GM18870 (cell line): ENCODE measurements around the gene KRT73.
"Not testable (repeated sequence)": the region's sequence is repeated elsewhere in the genome, so short reads cannot be mapped to it uniquely, and the experiment has no call there.

Source experiments
- ATAC-seq: cut with Tn5 transposase; IDR thresholded peaks from one replicate; pipeline ENCODE4 v1.9.1; 2021; ENCODE audit warnings: moderate library complexity; ENCODE audit not compliant: unreplicated experiment

The KRT73 gene

DNA sequence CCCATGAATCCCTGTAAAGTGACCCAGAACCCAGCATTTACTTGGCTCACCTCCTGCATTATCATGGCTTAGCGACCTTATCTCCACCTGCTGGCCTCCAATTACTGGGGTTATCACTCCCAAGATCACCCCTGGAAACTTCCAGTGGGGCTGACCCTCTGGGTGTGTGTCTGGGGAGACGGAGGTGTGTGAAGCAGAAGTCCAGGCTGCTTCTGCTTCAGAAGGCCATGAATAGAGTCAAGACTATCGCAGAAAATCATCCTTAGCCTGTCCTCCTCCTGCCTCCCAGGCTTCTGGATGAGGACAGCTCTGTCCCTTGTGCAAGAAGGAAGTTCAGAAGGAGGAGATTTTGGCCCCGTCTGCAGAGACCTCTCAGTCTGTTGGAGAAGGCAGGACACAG lies 16.7 kb downstream of the KRT73 start:
- no peak for ATAC-seq

DNA sequence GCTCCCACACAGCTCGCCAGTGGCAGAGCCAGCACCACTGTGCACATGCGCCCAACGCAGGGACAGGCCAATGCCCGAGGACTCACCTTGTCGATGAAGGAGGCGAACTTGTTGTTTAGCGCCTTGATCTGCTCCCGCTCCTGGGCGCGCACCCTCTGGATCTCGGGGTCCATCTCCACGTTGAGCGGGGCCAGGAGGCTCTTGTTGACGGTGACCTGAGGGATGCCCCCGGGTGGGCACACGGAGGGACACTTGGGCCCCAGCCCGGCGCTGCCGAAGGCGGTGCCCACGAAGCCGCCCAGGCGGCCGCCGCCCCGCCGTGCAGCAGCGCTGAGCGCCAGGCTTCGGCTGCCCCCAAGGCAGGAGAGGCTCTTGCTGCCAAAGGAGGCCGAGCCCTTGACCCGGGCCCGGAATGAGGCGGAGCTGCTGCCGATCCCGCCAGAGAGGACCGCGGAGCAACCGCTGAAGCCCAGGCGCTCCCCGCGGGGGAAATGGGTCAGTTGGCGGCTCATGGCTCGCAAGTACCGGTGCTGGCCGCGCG lies 17.3 kb downstream of the KRT73 start, which contains the start of gene KRT72:
Gene KRT72 (minus strand): TSS at position 523 of the 541 bp plus-strand sequence. CDS start 11 bp downstream, at position 512.
- no peak for ATAC-seq

DNA sequence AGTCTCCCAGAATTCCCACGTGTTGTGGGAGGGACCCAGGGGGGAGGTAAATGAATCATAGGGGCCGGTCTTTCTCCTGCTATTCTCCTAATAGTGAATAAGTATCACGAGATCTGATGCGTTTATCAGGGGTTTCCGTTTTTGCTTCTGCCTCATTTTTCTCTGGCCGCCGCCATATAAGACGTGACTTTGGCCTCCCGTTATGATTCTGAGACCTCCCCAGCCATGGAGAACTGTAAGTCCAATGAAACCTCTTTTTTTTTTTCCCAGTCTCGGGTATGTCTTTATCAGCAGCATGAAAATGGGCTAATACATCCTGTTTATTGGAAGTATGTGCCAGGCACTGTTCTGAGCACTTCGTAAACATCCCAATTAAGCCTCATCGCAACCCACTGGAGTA lies 17.9 kb downstream of the KRT73 start:
- ATAC-seq: no peak

GRCh38 chr12:52600071-52600470 lies 18.3 kb downstream of the KRT73 start:
- ATAC-seq: no peak

DNA sequence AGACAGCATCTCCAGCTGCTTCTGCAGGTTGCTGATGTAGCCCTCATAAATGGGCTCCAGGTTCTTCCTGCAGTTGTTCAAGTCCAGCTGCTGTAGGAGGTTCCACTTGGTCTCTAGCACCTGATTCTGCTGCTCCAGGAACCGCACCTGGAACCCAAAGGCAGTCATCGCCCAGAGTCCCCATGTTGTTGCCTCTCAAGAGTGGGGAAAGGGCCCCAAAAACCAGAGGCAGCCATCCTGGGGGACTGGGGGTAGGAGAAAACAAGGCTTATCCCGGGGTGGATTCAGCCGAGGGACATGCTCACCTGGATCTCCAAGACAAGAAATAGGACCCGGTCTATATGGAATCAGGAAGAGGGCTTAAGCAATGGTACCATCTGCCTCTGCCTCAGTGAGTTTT lies 19.4 kb downstream of the KRT73 start:
- no peak for ATAC-seq

GRCh38 chr12:52594237-52594636 lies 24.1 kb downstream of the KRT73 start:
- ATAC-seq: not testable (repeated sequence)

- no peak for ATAC-seq
Measured at GRCh38 chr12:52591521-52591920, 26.8 kb downstream of the KRT73 start.

DNA sequence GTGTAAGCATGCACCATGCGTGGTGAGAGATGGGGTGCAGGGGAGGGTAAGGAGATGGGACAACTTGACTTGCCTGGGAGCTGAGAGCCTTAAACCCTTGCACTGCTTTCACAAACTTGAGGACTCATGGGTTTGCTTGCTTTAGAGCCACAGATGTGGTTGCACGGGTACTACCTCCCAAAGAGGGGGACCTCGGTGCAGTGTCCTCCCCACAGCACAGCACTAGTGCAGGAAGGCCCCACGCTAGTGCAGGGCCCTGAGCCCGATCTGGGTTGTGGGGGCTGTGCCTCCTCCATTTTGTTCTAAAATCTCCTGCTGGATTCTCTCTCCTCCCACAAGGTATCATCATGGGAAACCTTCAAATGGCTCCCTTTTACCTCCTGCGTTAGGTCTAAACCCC lies 28.3 kb downstream of the KRT73 start:
- ATAC-seq: no peak

- ATAC-seq: no peak
Measured at GRCh38 chr12:52587563-52587962, 30.8 kb downstream of the KRT73 start.

- no peak for ATAC-seq
Measured at GRCh38 chr12:52585946-52586345, 32.4 kb downstream of the KRT73 start.

DNA sequence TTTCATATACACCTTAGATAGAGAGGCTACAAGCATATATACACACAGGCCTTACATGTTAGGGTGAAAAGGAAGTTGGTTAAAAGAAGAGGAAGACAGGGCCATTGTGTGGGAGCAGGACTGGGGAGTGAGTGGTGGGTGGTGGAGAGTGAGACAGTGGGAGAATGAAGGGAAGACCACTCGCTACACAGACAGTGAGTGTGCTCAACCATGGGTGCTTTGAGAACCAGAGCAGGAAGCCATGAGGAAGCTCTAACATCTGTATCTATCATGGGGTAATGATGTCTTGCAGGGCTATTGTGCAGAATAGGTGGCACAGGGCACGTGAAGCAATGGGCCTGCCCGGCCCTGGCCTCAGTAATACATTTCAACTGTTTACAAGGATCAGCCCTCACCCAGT lies 33.3 kb downstream of the KRT73 start:
- ATAC-seq: no peak

DNA sequence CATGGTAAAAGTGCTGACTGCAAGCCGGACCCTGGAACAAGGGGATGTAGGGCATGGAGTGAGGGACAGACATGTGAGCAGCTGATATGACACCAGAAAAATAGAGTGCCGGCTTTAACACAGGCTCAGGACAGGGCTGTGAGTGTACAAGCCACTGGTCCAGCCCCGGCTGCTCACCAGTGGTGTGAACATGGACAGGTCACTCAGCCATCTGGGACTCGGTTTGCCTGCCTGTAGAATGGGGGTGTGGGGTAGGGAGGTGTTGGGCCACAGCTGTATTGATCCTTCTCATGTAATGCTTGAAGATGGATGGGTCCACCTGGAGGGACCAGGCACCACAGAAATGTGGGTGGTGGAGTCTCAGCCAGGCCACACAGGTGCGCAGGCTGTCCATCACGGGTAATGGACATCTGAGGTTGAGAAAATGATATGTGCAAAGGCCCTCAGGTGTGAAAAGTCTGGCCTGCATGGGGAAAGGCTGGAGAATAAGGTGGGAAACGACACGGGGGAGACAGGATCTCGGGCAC lies 34.1 kb downstream of the KRT73 start:
- no peak for ATAC-seq

DNA sequence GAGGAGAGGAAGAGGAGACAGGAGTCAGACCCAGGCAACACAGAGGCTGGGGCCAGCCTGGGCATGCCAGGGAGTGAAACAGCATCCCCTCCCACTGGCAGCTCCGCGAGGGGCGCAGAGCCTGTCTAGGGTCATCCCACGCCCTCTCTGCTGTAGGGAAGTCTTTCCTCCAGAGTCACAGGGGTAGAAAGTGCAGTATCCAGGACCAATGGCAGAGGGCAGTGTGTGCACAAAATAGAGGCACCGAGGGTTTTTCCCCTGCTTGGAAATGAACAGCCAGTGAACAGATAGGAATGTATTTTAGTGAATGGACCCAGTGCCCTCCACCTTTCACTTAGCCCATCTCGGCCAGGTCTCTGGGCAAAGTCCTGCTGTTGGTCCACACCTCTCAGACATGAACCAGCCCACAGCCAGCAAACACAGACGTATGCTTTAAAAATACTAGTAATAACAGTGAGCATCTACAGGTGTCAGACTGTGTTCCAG lies 35.3 kb downstream of the KRT73 start:
- ATAC-seq: no peak

GRCh38 chr12:52582486-52582885 lies 35.9 kb downstream of the KRT73 start:
- ATAC-seq: no peak

DNA sequence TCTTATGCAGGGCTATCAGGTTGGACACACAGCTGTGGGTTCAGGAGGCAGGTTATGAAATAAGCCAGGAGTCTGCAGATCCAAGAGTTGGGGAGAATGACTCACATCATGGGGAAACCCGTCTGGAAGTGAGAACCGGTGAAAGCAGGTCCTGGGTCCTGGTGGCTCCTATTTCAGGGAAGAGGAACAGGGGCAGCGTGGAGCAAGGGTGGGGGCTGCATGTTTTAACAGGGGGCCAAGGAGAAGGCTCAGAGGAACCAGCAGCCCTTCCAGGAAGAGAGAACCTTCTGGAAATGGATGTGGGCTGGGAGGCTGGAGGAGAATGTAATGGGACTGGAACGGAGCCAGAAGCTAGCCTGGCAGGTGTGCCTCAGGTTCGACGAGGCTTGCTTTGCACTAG lies 36.9 kb downstream of the KRT73 start:
- ATAC-seq: no peak

DNA sequence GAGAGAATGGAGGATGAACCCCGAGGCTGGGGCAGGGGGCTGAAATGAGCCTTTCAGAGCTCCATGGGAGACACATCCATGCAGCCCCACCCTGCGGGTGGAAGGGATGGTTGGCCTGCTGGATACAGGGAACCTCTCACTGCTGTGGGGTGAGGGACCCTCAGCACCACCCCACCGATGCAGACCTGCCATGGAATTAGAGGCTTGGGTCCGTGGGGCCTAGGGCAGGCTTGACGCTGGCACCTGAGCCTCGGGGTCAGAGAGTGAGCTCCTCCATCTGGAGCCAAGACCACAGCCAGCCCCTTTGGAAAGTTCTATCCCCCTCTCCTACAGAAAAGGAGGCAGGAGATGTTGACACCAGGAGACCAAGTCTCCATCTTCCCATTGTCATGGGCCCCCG lies 37.3 kb downstream of the KRT73 start:
- ATAC-seq: no peak

- ATAC-seq: no peak
Measured at GRCh38 chr12:52580496-52580895, 37.9 kb downstream of the KRT73 start.

DNA sequence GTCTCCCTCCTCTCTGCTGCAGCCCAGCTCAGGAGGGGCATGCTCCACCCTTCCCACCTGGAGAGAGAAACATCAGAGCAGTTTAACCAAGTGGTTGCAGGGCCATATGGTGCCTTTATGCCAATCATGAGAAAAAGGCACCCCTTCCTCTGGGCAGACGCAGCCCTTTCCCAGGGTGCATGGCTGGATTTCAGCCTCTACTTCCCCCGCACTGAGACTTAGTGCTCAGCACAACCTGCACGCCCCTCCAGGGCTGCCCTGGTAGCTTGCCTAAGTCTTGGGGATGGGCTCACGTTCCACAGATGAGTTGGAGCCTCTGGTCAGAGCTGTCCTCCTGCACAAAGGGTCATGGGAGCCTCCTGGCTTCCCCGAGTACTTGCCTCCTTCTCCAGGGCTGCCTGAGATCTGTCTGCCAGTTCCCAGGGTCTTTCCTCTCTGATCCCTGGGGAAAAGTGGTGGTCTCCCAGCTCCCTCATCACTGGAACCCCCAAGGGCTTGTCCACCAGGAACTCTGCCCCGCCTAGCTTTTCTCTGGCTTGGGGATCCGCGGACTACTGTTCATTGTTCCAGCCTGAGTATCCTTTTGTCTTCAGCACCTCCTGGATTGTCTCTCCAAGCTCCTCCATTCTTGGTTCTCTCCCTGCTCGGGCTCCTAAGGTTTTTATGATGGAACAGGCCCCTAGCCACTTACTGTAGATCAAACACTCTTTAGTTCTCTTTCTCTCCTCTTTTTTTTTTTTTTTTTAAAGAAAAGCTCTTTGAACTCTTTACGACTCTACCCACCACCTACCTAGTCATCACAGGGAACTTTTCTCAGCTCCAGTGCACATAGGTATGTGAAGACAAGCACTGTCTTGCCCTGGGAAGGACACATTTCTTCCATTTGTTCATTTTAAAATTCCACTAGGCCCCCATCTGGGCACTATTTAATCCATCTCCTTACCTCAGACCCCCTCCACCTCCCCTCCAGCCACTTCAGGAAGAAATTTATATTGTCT lies 38.6 kb downstream of the KRT73 start:
- no peak for ATAC-seq

DNA sequence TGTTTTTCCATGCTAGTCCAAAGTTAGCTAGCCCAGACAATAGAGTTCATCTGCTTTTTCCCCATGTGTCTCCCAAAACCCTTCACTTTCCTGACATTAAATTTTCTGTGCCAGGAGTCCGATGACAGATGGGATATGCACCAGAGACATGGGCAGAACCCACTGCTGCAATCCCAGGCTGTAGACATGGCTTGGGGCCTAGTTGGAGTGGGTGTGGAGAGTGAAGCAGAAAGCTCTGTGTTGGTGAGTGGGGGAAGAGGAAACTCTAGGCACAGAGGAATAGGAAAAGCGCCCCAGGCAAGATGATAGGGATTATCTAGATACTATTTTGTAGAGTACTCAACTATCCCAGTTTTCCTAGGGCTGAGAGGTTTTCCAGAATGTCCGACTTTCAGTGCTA lies 39.9 kb downstream of the KRT73 start:
- ATAC-seq: no peak

- ATAC-seq: no peak
Measured at GRCh38 chr12:52577316-52577715, 41.0 kb downstream of the KRT73 start.

- ATAC-seq: no peak
Measured at GRCh38 chr12:52575948-52576347, 42.4 kb downstream of the KRT73 start.

- no peak for ATAC-seq
Measured at GRCh38 chr12:52575256-52575655, 43.1 kb downstream of the KRT73 start.
